Measurements from ENCODE around the gene OAS2. TPM values are rescaled to one million over a fixed set of nuclear protein-coding genes. Genes with fewer than 3 reads are reported as not detected.
A peak's percentile ranks its signal among the peaks of the same experiment; 100 is the strongest.

The OAS2 gene
- polyA plus RNA-seq, 1 donor from 2014 or later: not detected

DNA sequence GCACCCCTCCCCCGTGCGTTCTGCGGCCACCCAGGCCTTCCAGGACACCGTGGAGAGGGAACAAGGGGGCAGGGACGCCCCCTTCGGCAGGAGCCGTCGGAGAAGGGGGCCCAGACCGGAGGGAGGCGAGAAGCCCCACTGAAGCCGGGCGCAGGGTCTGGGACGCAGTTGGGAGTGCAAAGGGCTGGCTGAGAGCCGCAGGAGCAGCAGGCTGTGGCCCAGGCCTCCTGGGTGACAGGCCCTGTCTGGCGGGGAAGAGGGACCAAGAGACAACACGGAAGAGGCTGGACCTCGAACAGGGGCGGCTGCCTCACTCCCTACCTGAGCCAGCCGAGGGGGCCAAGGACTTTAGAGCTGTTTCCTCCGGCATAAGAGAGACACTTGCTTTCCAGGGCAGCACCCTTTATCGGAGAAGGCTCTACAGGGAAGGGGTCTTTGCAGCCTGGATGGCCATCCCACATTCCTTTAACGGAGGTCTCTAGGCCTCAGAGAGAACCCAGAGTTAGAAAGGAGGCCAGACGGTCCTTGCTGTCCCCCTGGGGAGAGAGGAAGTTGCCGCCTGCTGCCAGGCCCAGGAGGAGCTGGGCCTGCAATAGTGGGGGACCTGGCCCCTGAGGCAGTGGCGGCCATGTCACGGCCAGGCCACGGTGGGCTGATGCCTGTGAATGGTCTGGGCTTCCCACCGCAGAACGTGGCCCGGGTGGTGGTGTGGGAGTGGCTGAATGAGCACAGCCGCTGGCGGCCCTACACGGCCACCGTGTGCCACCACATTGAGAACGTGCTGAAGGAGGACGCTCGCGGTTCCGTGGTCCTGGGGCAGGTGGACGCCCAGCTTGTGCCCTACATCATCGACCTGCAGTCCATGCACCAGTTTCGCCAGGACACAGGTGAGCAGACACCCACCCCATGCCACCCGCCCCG is 79.5 kb downstream of the OAS2 start:
- H3K9me2 ChIP-seq (ENCODE audit: insufficient read depth, low read length): no peaks in the 10 kb centered on the region
- no peak overlapping the region for H2AFZ ChIP-seq (ENCODE audit: low read depth, low read length)
- H3K79me2 ChIP-seq (replicated peaks; ENCODE audit: insufficient read depth, low read length): peaks cover 23% of the 10 kb centered on the region
- peak overlapping the region; percentile 93 for H3K9ac ChIP-seq (ENCODE audit: low read length)
- H3K4me3 ChIP-seq (ENCODE audit: low read length): peak overlapping the region; percentile 81
- peak overlapping the region; percentile 74 for H3K27ac ChIP-seq (ENCODE audit: low read length)
- no peaks in the 10 kb centered on the region for H3F3A ChIP-seq (ENCODE audit: insufficient read depth, low read length, poor library complexity, severe bottlenecking)
- TF ChIP-seq, protein P1, sequence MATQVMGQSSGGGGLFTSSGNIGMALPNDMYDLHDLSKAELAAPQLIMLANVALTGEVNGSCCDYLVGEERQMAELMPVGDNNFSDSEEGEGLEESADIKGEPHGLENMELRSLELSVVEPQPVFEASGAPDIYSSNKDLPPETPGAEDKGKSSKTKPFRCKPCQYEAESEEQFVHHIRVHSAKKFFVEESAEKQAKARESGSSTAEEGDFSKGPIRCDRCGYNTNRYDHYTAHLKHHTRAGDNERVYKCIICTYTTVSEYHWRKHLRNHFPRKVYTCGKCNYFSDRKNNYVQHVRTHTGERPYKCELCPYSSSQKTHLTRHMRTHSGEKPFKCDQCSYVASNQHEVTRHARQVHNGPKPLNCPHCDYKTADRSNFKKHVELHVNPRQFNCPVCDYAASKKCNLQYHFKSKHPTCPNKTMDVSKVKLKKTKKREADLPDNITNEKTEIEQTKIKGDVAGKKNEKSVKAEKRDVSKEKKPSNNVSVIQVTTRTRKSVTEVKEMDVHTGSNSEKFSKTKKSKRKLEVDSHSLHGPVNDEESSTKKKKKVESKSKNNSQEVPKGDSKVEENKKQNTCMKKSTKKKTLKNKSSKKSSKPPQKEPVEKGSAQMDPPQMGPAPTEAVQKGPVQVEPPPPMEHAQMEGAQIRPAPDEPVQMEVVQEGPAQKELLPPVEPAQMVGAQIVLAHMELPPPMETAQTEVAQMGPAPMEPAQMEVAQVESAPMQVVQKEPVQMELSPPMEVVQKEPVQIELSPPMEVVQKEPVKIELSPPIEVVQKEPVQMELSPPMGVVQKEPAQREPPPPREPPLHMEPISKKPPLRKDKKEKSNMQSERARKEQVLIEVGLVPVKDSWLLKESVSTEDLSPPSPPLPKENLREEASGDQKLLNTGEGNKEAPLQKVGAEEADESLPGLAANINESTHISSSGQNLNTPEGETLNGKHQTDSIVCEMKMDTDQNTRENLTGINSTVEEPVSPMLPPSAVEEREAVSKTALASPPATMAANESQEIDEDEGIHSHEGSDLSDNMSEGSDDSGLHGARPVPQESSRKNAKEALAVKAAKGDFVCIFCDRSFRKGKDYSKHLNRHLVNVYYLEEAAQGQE (IDR thresholded peaks at IDR 0.05; ENCODE audit: borderline replicate concordance): no peak
- TF ChIP-seq RAD21 (conservative IDR thresholded peaks at IDR 0.05) (no peak), POLR2AphosphoS5 (IDR thresholded peaks at IDR 0.05) (no peak), EP300 (conservative IDR thresholded peaks at IDR 0.05; ENCODE audit: poor library complexity, severe bottlenecking) (no peak), EZH2 (IDR thresholded peaks at IDR 0.05; ENCODE audit: borderline replicate concordance, insufficient read depth, low read length, poor library complexity, severe bottlenecking) (no peak), SMC3 (conservative IDR thresholded peaks at IDR 0.05; ENCODE audit: poor library complexity) (no peak), TAF1 (IDR thresholded peaks at IDR 0.05; ENCODE audit: low read depth) (no peak), MXI1 (conservative IDR thresholded peaks at IDR 0.05; ENCODE audit: poor library complexity, severe bottlenecking) (no peak)
- TF ChIP-seq, protein P2, sequence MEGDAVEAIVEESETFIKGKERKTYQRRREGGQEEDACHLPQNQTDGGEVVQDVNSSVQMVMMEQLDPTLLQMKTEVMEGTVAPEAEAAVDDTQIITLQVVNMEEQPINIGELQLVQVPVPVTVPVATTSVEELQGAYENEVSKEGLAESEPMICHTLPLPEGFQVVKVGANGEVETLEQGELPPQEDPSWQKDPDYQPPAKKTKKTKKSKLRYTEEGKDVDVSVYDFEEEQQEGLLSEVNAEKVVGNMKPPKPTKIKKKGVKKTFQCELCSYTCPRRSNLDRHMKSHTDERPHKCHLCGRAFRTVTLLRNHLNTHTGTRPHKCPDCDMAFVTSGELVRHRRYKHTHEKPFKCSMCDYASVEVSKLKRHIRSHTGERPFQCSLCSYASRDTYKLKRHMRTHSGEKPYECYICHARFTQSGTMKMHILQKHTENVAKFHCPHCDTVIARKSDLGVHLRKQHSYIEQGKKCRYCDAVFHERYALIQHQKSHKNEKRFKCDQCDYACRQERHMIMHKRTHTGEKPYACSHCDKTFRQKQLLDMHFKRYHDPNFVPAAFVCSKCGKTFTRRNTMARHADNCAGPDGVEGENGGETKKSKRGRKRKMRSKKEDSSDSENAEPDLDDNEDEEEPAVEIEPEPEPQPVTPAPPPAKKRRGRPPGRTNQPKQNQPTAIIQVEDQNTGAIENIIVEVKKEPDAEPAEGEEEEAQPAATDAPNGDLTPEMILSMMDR (IDR thresholded peaks at IDR 0.05; ENCODE audit: poor library complexity, severe bottlenecking): no peak
- no peaks in the 10 kb centered on the region for H3K27me3 ChIP-seq (ENCODE audit: insufficient read depth, low read depth, low read length)
- no peaks in the 10 kb centered on the region for H3K36me3 ChIP-seq (ENCODE audit: insufficient read depth, low read length)
- no peaks in the 10 kb centered on the region for H3K9me3 ChIP-seq (ENCODE audit: low read length)
- H4K20me1 ChIP-seq (ENCODE audit: insufficient read depth): peaks cover 4% of the 10 kb centered on the region
- H3K4me2 ChIP-seq (ENCODE audit: low read length): peak overlapping the region; percentile 73

DNA sequence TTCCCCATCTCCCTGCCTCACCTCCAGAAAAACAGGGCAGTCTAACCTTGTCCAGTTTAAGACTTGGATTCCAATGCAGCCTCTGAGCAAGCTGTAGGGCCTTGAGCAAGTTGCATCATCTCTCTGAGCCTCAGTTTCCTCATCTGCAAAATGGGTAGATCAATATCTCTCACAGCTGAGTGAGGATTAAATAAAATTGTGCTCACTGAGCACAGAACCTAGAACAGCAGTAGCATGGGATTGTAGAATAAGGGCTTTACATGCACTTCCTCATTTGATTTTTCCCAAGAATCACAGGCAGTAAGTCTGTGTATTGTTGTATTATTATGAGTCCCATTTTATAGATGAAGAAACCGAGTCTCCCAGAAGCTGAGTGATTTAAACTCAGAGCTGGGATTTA is 80.2 kb downstream of the OAS2 start:
- Histone ChIP-seq H3K36me3 (ENCODE audit: insufficient read depth, low read length) (no peaks in the 10 kb centered on the region), H3K27ac (ENCODE audit: low read length) (no peak overlapping the region), H3F3A (ENCODE audit: insufficient read depth, low read length, poor library complexity, severe bottlenecking) (no peaks in the 10 kb centered on the region), H3K9me2 (ENCODE audit: insufficient read depth, low read length) (no peaks in the 10 kb centered on the region), H3K9me3 (ENCODE audit: low read length) (no peaks in the 10 kb centered on the region), H3K79me2 (replicated peaks; ENCODE audit: insufficient read depth, low read length) (peaks cover 23% of the 10 kb centered on the region), H3K4me2 (ENCODE audit: low read length) (peak overlapping the region; percentile 18), H4K20me1 (ENCODE audit: insufficient read depth) (peaks cover 4% of the 10 kb centered on the region), H3K4me3 (ENCODE audit: low read length) (peak overlapping the region; percentile 81), H3K9ac (ENCODE audit: low read length) (no peak overlapping the region), H2AFZ (ENCODE audit: low read depth, low read length) (no peak overlapping the region), H3K27me3 (ENCODE audit: insufficient read depth, low read depth, low read length) (no peaks in the 10 kb centered on the region)
- TF ChIP-seq EZH2 (IDR thresholded peaks at IDR 0.05; ENCODE audit: borderline replicate concordance, insufficient read depth, low read length, poor library complexity, severe bottlenecking) (no peak), MXI1 (conservative IDR thresholded peaks at IDR 0.05; ENCODE audit: poor library complexity, severe bottlenecking) (no peak), POLR2AphosphoS5 (IDR thresholded peaks at IDR 0.05) (no peak), EP300 (conservative IDR thresholded peaks at IDR 0.05; ENCODE audit: poor library complexity, severe bottlenecking) (no peak), SMC3 (conservative IDR thresholded peaks at IDR 0.05; ENCODE audit: poor library complexity) (no peak), RAD21 (conservative IDR thresholded peaks at IDR 0.05) (no peak), TAF1 (IDR thresholded peaks at IDR 0.05; ENCODE audit: low read depth) (no peak)
- TF ChIP-seq, protein P2 (IDR thresholded peaks at IDR 0.05; ENCODE audit: poor library complexity, severe bottlenecking): no peak

Data from neural cell (in vitro differentiated cells).